ENCODE results near the gene RAB11FIP3.

DNA sequence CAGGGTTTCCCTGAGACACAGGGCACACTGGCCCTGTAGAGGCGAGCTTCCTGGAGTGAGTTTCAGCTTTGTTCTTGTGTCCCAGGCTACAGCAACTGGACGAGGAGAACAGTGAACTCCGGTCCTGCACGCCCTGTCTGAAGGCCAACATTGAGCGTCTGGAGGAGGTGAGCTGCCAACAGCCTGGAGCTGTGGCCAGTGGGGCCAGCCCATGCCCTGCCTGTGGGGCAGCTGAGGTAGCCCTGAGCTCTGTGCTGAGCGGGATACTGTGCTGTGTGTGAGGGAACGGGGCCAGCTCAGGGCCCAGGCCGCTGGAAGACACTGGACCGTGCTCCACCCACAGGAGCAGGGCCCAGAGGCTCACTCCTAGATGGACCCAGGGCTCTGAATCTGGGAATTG lies 93.4 kb downstream of the RAB11FIP3 start:
- TF ChIP-seq CHD2 (IDR thresholded peaks at IDR 0.05; ENCODE audit: low read length, partially characterized antibody): no peak
- TF ChIP-seq, protein P1, sequence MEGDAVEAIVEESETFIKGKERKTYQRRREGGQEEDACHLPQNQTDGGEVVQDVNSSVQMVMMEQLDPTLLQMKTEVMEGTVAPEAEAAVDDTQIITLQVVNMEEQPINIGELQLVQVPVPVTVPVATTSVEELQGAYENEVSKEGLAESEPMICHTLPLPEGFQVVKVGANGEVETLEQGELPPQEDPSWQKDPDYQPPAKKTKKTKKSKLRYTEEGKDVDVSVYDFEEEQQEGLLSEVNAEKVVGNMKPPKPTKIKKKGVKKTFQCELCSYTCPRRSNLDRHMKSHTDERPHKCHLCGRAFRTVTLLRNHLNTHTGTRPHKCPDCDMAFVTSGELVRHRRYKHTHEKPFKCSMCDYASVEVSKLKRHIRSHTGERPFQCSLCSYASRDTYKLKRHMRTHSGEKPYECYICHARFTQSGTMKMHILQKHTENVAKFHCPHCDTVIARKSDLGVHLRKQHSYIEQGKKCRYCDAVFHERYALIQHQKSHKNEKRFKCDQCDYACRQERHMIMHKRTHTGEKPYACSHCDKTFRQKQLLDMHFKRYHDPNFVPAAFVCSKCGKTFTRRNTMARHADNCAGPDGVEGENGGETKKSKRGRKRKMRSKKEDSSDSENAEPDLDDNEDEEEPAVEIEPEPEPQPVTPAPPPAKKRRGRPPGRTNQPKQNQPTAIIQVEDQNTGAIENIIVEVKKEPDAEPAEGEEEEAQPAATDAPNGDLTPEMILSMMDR (IDR thresholded peaks at IDR 0.05): no peak
- no peak for TF ChIP-seq EP300 (IDR thresholded peaks at IDR 0.05)
- TF ChIP-seq, protein P2, sequence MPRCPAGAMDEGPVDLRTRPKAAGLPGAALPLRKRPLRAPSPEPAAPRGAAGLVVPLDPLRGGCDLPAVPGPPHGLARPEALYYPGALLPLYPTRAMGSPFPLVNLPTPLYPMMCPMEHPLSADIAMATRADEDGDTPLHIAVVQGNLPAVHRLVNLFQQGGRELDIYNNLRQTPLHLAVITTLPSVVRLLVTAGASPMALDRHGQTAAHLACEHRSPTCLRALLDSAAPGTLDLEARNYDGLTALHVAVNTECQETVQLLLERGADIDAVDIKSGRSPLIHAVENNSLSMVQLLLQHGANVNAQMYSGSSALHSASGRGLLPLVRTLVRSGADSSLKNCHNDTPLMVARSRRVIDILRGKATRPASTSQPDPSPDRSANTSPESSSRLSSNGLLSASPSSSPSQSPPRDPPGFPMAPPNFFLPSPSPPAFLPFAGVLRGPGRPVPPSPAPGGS (IDR thresholded peaks at IDR 0.05): no peak
- TF ChIP-seq, protein P3, sequence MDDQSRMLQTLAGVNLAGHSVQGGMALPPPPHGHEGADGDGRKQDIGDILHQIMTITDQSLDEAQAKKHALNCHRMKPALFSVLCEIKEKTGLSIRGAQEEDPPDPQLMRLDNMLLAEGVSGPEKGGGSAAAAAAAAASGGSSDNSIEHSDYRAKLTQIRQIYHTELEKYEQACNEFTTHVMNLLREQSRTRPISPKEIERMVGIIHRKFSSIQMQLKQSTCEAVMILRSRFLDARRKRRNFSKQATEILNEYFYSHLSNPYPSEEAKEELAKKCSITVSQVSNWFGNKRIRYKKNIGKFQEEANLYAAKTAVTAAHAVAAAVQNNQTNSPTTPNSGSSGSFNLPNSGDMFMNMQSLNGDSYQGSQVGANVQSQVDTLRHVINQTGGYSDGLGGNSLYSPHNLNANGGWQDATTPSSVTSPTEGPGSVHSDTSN (IDR thresholded peaks at IDR 0.05): no peak
- TF ChIP-seq, protein P4, sequence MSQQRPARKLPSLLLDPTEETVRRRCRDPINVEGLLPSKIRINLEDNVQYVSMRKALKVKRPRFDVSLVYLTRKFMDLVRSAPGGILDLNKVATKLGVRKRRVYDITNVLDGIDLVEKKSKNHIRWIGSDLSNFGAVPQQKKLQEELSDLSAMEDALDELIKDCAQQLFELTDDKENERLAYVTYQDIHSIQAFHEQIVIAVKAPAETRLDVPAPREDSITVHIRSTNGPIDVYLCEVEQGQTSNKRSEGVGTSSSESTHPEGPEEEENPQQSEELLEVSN (IDR thresholded peaks at IDR 0.05; ENCODE audit: borderline replicate concordance, low read depth): no peak
- TF ChIP-seq RAD21 (conservative IDR thresholded peaks at IDR 0.05 in 1 of 2, IDR thresholded peaks at IDR 0.05 in 1 of 2): no peak
- no peak for TF ChIP-seq POLR2A (IDR thresholded peaks at IDR 0.05; ENCODE audit: low read length)
- no peak for TF ChIP-seq CEBPB (IDR thresholded peaks at IDR 0.05)
- TF ChIP-seq, protein P5, sequence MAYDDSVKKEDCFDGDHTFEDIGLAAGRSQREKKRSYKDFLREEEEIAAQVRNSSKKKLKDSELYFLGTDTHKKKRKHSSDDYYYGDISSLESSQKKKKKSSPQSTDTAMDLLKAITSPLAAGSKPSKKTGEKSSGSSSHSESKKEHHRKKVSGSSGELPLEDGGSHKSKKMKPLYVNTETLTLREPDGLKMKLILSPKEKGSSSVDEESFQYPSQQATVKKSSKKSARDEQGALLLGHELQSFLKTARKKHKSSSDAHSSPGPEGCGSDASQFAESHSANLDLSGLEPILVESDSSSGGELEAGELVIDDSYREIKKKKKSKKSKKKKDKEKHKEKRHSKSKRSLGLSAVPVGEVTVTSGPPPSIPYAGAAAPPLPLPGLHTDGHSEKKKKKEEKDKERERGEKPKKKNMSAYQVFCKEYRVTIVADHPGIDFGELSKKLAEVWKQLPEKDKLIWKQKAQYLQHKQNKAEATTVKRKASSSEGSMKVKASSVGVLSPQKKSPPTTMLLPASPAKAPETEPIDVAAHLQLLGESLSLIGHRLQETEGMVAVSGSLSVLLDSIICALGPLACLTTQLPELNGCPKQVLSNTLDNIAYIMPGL (CRISPR knock-in tag; IDR thresholded peaks at IDR 0.05; ENCODE audit: borderline replicate concordance): no peak
- no peak for TF ChIP-seq ZNF302 (CRISPR knock-in tag; IDR thresholded peaks at IDR 0.05)

Data from A549 (cell line).